ENCODE results near the gene PARD3.

PARD3 gene

GRCh38 chr10:34776090-34776690 lies 38.9 kb downstream of the PARD3 start:
- no peak for TF ChIP-seq CTCF (IDR thresholded peaks at IDR 0.05; ENCODE audit: insufficient read depth, low read length, missing control alignments)
- POLR2A ChIA-PET: no interaction called here
- no peak for DNase-seq (ENCODE audit: low read depth, low spot score)
- no peak overlapping the region for H3K4me3 ChIP-seq (ENCODE audit: low read depth, low read length)
- CTCF ChIA-PET: interaction anchor here (0.8 to 1.0 kb wide), 4 partner anchors 10 to 110 kb away, joined by 3 to 4 read pairs (median 4); no protein-coding TSS in a partner anchor

GRCh38 chr10:34775044-34775637 lies 40.0 kb downstream of the PARD3 start:
- H3K4me3 ChIP-seq (ENCODE audit: low read depth, low read length): no peak overlapping the region
- no peak for TF ChIP-seq CTCF (IDR thresholded peaks at IDR 0.05; ENCODE audit: insufficient read depth, low read length, missing control alignments)
- ChIA-PET CTCF (interaction anchor here (1.0 kb wide), 1 partner anchor 15 kb away, joined by 4 read pairs; no protein-coding TSS in a partner anchor), POLR2A (no interaction called here)
- no peak for DNase-seq (ENCODE audit: low read depth, low spot score)

- POLR2A ChIA-PET: no interaction called here
- DNase-seq (ENCODE audit: low read depth, low spot score): no peak
- no peak for TF ChIP-seq CTCF (IDR thresholded peaks at IDR 0.05; ENCODE audit: insufficient read depth, low read length, missing control alignments)
- H3K4me3 ChIP-seq (ENCODE audit: low read depth, low read length): no peak overlapping the region
- CTCF ChIA-PET: no interaction called here
These were observed 41.2 kb downstream of the PARD3 start for GRCh38 chr10:34773636-34774630.

- ChIA-PET POLR2A (interaction anchor here (0.7 kb wide), 1 partner anchor 17 kb away, joined by 3 read pairs; no protein-coding TSS in a partner anchor), CTCF (interaction anchor here (1.0 kb wide), 1 partner anchor 9 kb away, joined by 3 read pairs; no protein-coding TSS in a partner anchor)
- TF ChIP-seq CTCF (IDR thresholded peaks at IDR 0.05; ENCODE audit: insufficient read depth, low read length, missing control alignments): no peak
- no peak overlapping the region for H3K4me3 ChIP-seq (ENCODE audit: low read depth, low read length)
- no peak for DNase-seq (ENCODE audit: low read depth, low spot score)
These were observed 43.6 kb downstream of the PARD3 start for GRCh38 chr10:34771525-34771924.

- ChIA-PET POLR2A (no interaction called here), CTCF (no interaction called here)
- no peak for DNase-seq (ENCODE audit: low read depth, low spot score)
- no peak overlapping the region for H3K4me3 ChIP-seq (ENCODE audit: low read depth, low read length)
- no peak for TF ChIP-seq CTCF (IDR thresholded peaks at IDR 0.05; ENCODE audit: insufficient read depth, low read length, missing control alignments)
These were observed 44.0 kb downstream of the PARD3 start for GRCh38 chr10:34771106-34771505.

GRCh38 chr10:34769899-34770298 lies 45.2 kb downstream of the PARD3 start:
- ChIA-PET POLR2A (no interaction called here), CTCF (interaction anchor here (1.2 kb wide), 1 partner anchor 10 kb away, joined by 3 read pairs; no protein-coding TSS in a partner anchor)
- no peak overlapping the region for H3K4me3 ChIP-seq (ENCODE audit: low read depth, low read length)
- no peak for DNase-seq (ENCODE audit: low read depth, low spot score)
- TF ChIP-seq CTCF (IDR thresholded peaks at IDR 0.05; ENCODE audit: insufficient read depth, low read length, missing control alignments): no peak

Measured in AG04449 (cell line).